K562 (cell line): ENCODE data around the gene VAMP8. TPM values are rescaled to one million over a fixed set of nuclear protein-coding genes. Genes with fewer than 3 reads are reported as not detected.

Source experiments
- ARNT ChIP-seq, 2 experiments: fragments of 450-650 bp; IDR thresholded peaks; 2 replicates each; pipeline ENCODE4 v1.6.1; 2016; ENCODE audit warnings: mild to moderate bottlenecking in 1 of 2
- CBFB ChIP-seq: sonication (generic); formaldehyde crosslinking; IDR thresholded peaks from 2 replicates; pipeline ENCODE4 v1.4.0; 2020; ENCODE audit warnings: mild to moderate bottlenecking, missing genetic modification reagents
- CEBPG ChIP-seq, 3 experiments: fragments of 200-800 bp in 1 of 3; sonication (Bioruptor generic) in 1 of 3; sonication (generic) in 1 of 3; formaldehyde crosslinking in 1 of 3; IDR thresholded peaks in 2 of 3; conservative IDR thresholded peaks in 1 of 3; 2 replicates each; pipeline versions ENCODE4 v1.6.1 to v1.8.0; 2016 to 2022; ENCODE audit warnings: missing compliant biosample characterization in 2 of 3, missing genetic modification characterization in 2 of 3, mild to moderate bottlenecking in 1 of 3, missing genetic modification reagents in 1 of 3
- DPF2 ChIP-seq: fragments of 450-650 bp; IDR thresholded peaks from 2 replicates; pipeline ENCODE4 v1.6.1; 2016
- EHMT2 ChIP-seq: fragments of 450-650 bp; IDR thresholded peaks from 2 replicates; pipeline ENCODE4 v1.6.1; 2018; ENCODE audit warnings: antibody characterized with exemption
- HCFC1 ChIP-seq: IDR thresholded peaks from 2 replicates; pipeline ENCODE4 v1.6.1; 2012; ENCODE audit warnings: low read depth, low read length, improper control_type of control experiment
- JUND ChIP-seq, 2 experiments: IDR thresholded peaks; 2 replicates in 1 of 2; 3 replicates in 1 of 2; pipeline ENCODE4 v1.6.1; 2011; ENCODE audit warnings: borderline replicate concordance in 2 of 2, low read depth in 2 of 2, low read length in 2 of 2, improper control_type of control experiment in 1 of 2, missing biosample characterization in 1 of 2, missing genetic modification characterization in 1 of 2, missing genetic modification reagents in 1 of 2
- KDM5B ChIP-seq: fragments of 200-600 bp; sonication (generic); IDR thresholded peaks from 2 replicates; pipeline ENCODE4 v1.6.1; 2012; ENCODE audit warnings: low read depth, mild to moderate bottlenecking, moderate library complexity, low read length, control low read depth, inconsistent platforms; ENCODE audit not compliant: insufficient replicate concordance
- MEF2A ChIP-seq: IDR thresholded peaks from 2 replicates; pipeline ENCODE4 v1.6.1; 2011; ENCODE audit warnings: low read depth, mild to moderate bottlenecking, low read length, moderate library complexity; ENCODE audit not compliant: control insufficient read depth
- NFE2L1 ChIP-seq: fragments of 450-650 bp; IDR thresholded peaks from 2 replicates; pipeline ENCODE4 v1.6.1; 2016; ENCODE audit warnings: missing genetic modification characterization, low read depth, mild to moderate bottlenecking, missing compliant biosample characterization, moderate library complexity, borderline replicate concordance
- PPARD ChIP-seq: fragments of 250-450 bp; sonication (Bioruptor Pico); IDR thresholded peaks from 2 replicates; pipeline ENCODE4 v1.8.0; 2022; ENCODE audit warnings: inconsistent platforms, mild to moderate bottlenecking, moderate library complexity
- TEAD2 ChIP-seq: fragments of 450-650 bp; IDR thresholded peaks from 2 replicates; pipeline ENCODE4 v1.6.1; 2016; ENCODE audit warnings: missing genetic modification characterization, control low read depth, missing compliant biosample characterization
- TRIM28 ChIP-seq: fragments of 450-650 bp; IDR thresholded peaks from 2 replicates; pipeline ENCODE4 v1.6.1; 2017
- VEZF1 ChIP-seq: fragments of 200-800 bp; sonication (Bioruptor generic); IDR thresholded peaks from 2 replicates; pipeline ENCODE4 v1.6.1; 2017; ENCODE audit warnings: missing genetic modification characterization, missing compliant biosample characterization
- WHSC1 ChIP-seq: IDR thresholded peaks from one replicate; pipeline ENCODE4 v1.6.1; 2012; ENCODE audit warnings: low read length, control low read depth, inconsistent platforms
- ZEB2 ChIP-seq: fragments of 450-650 bp; IDR thresholded peaks from 2 replicates; pipeline ENCODE4 v1.6.1; 2016
- ZNF263 ChIP-seq: sonication (generic); formaldehyde crosslinking; IDR thresholded peaks from 2 replicates; pipeline ENCODE4 v1.8.0; 2022; ENCODE audit warnings: mild to moderate bottlenecking, missing genetic modification reagents, borderline replicate concordance
- ZNF282 ChIP-seq: sonication (generic); formaldehyde crosslinking; IDR thresholded peaks from 2 replicates; pipeline ENCODE4 v1.8.1; 2023; ENCODE audit warnings: missing genetic modification reagents
- ZNF41 ChIP-seq: fragments of 250-450 bp; sonication (Bioruptor Pico); conservative IDR thresholded peaks from 2 replicates; pipeline ENCODE4 v1.4.0; 2020; ENCODE audit warnings: mild to moderate bottlenecking
- ZNF512 ChIP-seq: IDR thresholded peaks from 2 replicates; pipeline ENCODE4 v1.6.1; 2016; ENCODE audit warnings: missing genetic modification characterization, missing compliant biosample characterization
- ZNF699 ChIP-seq: fragments of 250-450 bp; sonication (Bioruptor Pico); IDR thresholded peaks from 2 replicates; pipeline ENCODE4 v1.8.0; 2021; ENCODE audit warnings: mild to moderate bottlenecking, moderate library complexity; ENCODE audit not compliant: insufficient replicate concordance
- polyA plus RNA-seq, 8 experiments: library from polyadenylated mRNA; depleted of rRNA in 4 of 8; stranded (reverse) in 5 of 8; unstranded in 3 of 8; fragments of >200 nt; fragmentation: Nextera tagmentation in 2 of 8; fragmentation: Illumina TruSeq in 1 of 8; extraction: Ambion mirVana in 2 of 8; extraction: Trizol in 1 of 8; gene quantifications; 2 replicates each; pipeline versions ENCODE4 v1.2.1 to v1.2.3, GENCODE V29; 2011 to 2014; ENCODE audit warnings: inconsistent platforms in 1 of 8, missing spikeins in 1 of 8
- total RNA-seq, 7 experiments: library from RNA; depleted of rRNA in 6 of 7; stranded (reverse); fragments of >200 nt in 6 of 7; fragmentation: Illumina TruSeq in 2 of 7; extraction: Trizol in 2 of 7; gene quantifications; 2 replicates each; pipeline versions ENCODE4 v1.2.1 to v1.2.3, GENCODE V29; 2011 to 2021; ENCODE audit warnings: low replicate concordance in 1 of 7
- TF ChIP-seq, protein P1 (sequence below), 2 experiments: fragments of 450-650 bp in 1 of 2; sonication (generic) in 1 of 2; formaldehyde crosslinking in 1 of 2; IDR thresholded peaks in 1 of 2; conservative IDR thresholded peaks in 1 of 2; 2 replicates each; pipeline versions ENCODE4 v1.6.1 to v1.8.1; 2016 to 2023; ENCODE audit warnings: mild to moderate bottlenecking in 2 of 2, moderate library complexity in 2 of 2, inconsistent platforms in 1 of 2, missing genetic modification reagents in 1 of 2

The VAMP8 gene
- total and polyA plus RNA-seq, 9 of the 15 experiments (the other 6 are each of a cell fraction or from before 2014, with no cell fraction given): 107 to 571 (median 248) TPM

- TF ChIP-seq ZNF512 (no peak), ZNF699 (CRISPR knock-in tag) (no peak), MEF2A (no peak), HCFC1 (no peak), CEBPG (CRISPR knock-in tag; IDR thresholded peaks at IDR 0.05) (peak; percentile 61; the same call in 1 of the 2 replicates), CEBPG (tag; conservative IDR thresholded peaks at IDR 0.05 in 1 of 2, IDR thresholded peaks at IDR 0.05 in 1 of 2) (peak; percentile 89 to 94), EHMT2 (peak; percentile 48; the same call in 1 of the 2 replicates), ARNT (IDR thresholded peaks at IDR 0.05) (no peak), WHSC1 (no peak), ZNF41 (CRISPR knock-in tag) (peak; percentile 93), DPF2 (peak; percentile 36; the same call in 1 of the 2 replicates), CBFB (CRISPR knock-in tag) (no peak), VEZF1 (CRISPR knock-in tag) (peak; percentile 75), NFE2L1 (tag) (no peak; the same call in 1 of the 2 replicates), JUND (IDR thresholded peaks at IDR 0.05; ENCODE audit: borderline replicate concordance, low read depth, low read length) (no peak), JUND (tag; IDR thresholded peaks at IDR 0.05; ENCODE audit: borderline replicate concordance, low read depth, low read length) (peak; percentile 44; the same call in 1 of the 3 replicates), ZNF282 (CRISPR knock-in tag) (no peak), ZNF263 (CRISPR knock-in tag) (peak; percentile 85), TRIM28 (peak; percentile 13; the same call in 1 of the 2 replicates), KDM5B (no peak), TEAD2 (tag) (no peak), ZEB2 (peak; percentile 23; the same call in 1 of the 2 replicates), PPARD (CRISPR knock-in tag) (no peak)
- TF ChIP-seq, protein P1, sequence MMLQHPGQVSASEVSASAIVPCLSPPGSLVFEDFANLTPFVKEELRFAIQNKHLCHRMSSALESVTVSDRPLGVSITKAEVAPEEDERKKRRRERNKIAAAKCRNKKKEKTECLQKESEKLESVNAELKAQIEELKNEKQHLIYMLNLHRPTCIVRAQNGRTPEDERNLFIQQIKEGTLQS (IDR thresholded peaks at IDR 0.05): peak; percentile 91
- TF ChIP-seq, protein P1 (CRISPR knock-in tag; conservative IDR thresholded peaks at IDR 0.05): no peak
Measured at GRCh38 chr2:85564144-85564563, 13.2 kb upstream of the VAMP8 start (continued).
